ENCODE data around the gene KCTD4.
"Not testable (repeated sequence)": the region's sequence is repeated elsewhere in the genome, so short reads cannot be mapped to it uniquely, and the experiment has no call there.

KCTD4 gene

DNA sequence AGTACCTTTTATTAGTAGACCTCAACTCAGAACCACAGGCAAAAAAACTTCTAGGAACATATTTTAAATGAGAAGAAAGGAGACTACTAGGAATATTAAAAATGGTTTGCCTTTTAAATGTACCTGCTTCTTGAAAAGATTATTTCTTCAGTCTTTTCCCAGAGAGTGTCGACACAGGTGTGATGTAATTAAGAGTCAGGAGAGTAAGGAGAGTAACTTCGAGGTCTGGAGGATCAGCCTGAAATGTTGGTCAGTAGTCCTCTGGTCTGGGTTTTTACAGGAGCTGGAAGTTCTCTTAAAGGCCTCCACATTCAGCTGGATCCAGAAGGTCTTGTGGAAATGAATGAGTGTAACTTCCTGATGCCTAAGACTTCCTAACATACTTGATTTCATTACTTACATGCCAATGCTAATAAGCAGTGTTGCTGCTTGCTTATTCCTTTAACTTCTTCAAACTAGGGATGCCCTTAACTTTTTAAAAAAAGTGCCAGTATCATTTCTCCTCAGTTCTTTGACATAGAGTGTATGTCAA is at the start of gene KCTD4:
Gene KCTD4 (minus strand): TSS at position 345 of the 532 bp plus-strand sequence. CDS start 6,478 bp downstream, outside the sequence.
- DNase-seq, result no peak

GRCh38 chr13:45249662-45250061 is 48.8 kb upstream of the KCTD4 start:
- no peak for DNase-seq

- not testable (repeated sequence) for DNase-seq
These were observed 43.9 kb upstream of the KCTD4 start for GRCh38 chr13:45244736-45245135.

GRCh38 chr13:45243077-45243476 is 42.2 kb upstream of the KCTD4 start:
- DNase-seq, result no peak

- no peak for DNase-seq
These were observed 41.7 kb upstream of the KCTD4 start for GRCh38 chr13:45242524-45242923.

DNA sequence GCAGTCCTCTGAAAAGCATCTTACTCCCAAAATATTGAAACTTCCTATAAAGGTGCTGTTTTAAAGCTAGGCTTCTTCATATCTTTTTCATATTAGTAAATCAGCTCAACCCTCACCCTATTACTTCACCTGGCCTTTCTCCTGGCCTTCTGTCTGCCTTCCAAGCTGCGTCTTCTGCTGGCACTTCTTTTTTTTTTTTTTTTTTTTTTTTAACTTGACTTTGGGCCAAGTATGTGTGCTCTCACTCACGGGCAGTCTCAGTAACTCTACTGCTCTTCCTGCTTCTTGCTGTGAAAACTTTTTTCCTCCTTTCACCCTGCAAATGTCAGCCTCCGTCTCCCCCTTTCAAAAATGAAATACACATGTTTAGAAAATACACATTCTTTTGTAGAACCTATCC is 41.2 kb upstream of the KCTD4 start:
- no peak for DNase-seq

DNA sequence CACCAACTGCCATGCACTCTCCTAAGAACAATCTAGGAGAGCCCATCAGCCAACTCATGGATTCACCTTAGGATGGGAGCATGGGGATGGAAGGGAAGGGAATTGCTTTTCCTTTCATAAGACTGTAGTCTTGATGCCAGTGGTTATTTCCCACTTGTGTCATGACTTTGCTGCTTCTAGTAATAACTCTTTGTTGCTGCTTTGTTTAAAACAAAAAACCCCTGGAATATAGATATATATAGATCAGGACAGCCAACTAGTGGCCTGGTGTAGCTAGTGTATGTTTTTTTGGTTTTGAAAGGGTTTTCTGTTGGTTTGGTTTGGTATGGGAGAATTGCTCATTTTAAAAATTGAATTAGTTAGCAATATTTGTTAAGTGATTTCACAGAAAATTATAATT is 39.3 kb upstream of the KCTD4 start:
- no peak for DNase-seq

- no peak for DNase-seq
These were observed 38.3 kb upstream of the KCTD4 start for GRCh38 chr13:45238945-45239795.

DNA sequence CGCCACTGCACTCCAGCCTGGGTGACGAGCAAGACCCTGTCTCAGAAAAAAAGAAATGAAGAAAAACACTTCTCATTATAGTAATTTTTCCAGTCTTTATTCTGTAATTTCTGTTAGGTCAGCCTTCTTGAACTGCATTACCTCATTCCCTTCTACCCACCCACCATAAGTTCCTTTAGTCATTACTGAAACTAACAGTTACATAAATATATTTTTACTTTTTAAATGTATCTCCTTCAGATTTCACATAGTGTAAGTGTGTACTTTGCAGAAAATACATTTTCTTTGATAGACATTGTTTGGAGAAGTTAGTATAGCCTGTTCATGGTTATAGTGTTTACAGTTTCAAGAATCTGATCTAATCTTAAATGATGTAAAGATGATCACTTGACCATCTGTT is 31.7 kb upstream of the KCTD4 start:
- DNase-seq, result no peak

- peak in 1 of 2 experiments; percentile 14 for DNase-seq
These were observed 30.9 kb upstream of the KCTD4 start for GRCh38 chr13:45231722-45232121.

- DNase-seq, result no peak
These were observed 30.5 kb upstream of the KCTD4 start for GRCh38 chr13:45231305-45231704.

DNA sequence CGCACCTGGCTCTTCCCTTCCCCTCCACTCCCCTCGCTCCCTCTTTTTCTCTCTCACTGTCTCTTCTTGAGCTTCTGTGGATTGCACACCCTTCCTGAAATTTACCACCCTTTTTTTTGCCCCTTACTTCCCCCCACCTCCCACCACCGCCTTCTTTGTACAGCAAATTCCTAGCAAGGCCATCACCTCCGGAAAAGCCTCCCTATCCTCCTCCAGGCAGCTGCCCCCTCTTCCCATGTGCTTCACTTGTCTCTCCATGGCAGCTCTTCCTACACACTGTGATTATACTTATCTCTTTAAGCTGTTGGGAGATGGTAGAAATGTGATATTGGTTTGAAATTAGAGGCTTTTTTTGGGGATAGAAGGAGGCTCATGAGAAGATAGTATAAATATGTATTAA is 28.3 kb upstream of the KCTD4 start:
- no peak for DNase-seq

GRCh38 chr13:45228002-45228401 is 27.2 kb upstream of the KCTD4 start:
- DNase-seq, result no peak

- DNase-seq, result no peak
These were observed 25.2 kb upstream of the KCTD4 start for GRCh38 chr13:45226024-45226423.

- no peak for DNase-seq
These were observed 24.5 kb upstream of the KCTD4 start for GRCh38 chr13:45225370-45225769.

DNA sequence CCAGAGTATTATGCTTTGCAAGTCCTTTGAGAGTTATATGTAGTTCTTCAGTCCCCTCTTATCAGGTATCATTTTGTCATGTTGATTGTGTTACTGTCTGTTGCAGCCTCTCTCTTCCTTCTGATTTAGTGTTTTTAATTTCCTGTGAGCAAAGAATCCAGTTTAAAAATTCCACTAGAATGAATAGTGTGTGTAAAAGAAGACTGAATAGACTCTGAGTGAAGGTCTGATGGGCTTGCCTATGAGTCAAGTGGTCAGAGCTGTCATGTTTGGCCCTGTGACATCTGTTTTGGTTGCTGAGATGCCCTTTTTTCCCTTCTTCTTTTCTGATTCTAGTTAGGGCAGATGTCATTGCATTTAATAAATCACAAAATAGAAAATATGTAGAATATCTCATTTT is 23.3 kb upstream of the KCTD4 start:
- no peak for DNase-seq

GRCh38 chr13:45222919-45223318 is 22.1 kb upstream of the KCTD4 start:
- no peak for DNase-seq

DNA sequence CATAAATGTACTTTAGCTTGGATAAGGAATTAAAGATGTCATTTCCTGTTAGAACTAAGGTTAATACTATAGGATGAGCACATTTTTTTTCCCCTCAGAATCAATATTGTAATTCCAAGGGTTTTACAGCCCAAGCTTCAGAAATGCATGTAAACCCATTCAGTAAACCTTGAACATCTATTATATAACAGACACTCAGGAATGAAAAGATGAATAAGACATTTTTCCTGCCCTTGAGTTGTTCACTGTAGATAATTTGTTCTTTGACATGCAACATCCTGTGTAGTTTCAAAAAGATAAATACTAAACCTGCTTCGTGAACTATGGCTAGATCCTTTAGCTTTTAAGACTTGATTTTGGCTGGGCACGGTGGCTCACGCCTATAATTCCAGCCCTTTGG is 21.7 kb upstream of the KCTD4 start:
- no peak for DNase-seq

DNA sequence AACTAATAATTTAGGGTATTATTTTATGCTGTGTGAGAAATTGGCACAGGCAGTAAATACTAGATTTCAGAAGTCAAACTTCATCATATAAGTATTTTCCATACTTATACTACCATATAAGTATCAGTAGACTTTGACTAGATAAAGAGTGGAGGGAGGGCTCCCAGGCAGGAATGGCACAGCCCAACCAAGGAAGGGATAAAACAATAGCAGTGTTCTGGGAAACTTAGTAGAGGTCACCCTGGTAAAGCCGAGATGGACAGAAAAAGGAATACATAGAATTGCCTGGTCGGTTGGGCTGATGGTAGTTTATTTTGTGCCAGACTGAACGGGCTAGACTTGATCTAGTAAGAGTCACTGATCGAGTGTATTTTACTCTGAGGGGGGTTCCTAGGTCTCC is 19.6 kb upstream of the KCTD4 start:
- DNase-seq, result no peak

GRCh38 chr13:45219938-45220375 is 19.1 kb upstream of the KCTD4 start:
- peak; percentile 65 to 67 for DNase-seq

DNA sequence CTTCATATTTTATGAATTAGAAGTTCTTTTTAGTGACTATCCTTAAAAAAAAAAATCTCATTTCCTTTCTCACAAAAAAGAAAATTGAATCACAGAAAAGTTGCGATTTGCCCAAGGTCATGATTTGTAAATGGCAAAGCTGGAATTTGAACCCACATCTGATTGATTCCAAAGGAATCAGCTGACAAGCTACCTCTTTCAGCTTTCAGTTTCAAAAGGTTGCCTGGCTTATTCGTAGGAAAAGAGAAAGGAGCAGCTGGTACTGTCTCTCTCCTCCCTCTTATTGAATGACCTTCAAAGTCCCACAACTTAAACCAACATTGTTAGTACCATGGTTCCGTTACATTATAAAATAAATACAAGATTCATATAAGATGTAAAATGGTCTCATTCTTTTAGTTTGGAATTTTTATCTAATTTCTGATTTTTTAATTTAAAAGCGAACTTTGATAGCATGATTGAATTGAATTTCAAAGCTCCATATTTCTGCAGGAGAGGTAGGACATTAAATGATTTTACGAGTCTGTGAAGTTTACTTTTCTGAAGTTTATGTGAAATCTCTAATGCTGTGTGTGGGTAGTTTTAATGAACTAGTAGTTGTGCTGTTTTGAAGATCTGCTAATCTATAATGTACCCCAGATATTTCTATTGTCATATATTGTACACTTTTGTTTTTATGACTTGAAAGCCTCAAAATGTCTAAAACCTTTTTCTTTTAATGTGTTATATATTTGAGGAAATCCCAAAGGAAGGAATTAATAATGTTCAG is 18.5 kb upstream of the KCTD4 start:
- DNase-seq, result peak in 1 of 2 experiments; percentile 33

DNA sequence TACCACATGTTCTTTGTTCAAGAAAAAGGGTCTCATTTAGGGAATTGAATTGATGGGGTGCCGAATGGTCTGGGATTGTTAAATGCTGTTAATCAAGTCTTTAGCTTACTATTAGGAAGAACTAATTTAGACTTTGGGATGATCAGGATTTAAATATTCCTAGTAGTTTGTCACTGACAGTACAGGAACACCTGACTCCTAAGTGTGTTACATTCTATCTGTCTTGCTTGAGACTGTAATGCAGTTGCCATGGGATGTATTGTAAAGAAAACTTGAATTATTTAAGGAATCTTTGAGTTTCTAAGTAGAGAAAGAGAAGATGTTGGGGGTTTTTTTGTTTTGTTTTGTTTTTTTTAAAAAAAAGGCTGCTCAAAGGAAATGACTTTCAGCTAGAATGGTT is 17.8 kb upstream of the KCTD4 start:
- no peak for DNase-seq

DNA sequence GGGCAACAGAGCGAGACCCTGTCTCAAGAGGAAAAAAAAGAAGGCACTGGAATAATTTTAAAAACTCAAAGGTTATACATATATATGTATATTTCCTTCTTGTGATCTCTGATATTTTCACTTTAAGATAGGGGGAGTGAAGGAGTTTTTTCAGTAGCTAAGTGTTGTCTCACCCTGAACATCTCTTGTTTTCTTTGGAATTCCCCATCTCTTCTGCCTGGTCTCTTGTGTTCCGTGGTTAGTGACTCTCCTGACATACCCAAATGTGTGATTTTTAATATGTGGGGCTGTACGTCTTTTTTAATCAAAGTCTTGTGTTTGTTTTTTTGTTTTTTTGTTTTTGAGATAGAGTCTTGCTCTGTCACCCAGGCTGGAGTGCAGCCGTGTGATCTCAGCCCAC is 15.3 kb upstream of the KCTD4 start:
- DNase-seq, result no peak
